ENCODE measurements around the gene TRMT6. TPM values are rescaled to one million over a fixed set of nuclear protein-coding genes. Genes with fewer than 3 reads are reported as not detected.

TRMT6 gene
- total and polyA plus RNA-seq, 7 donors: 6.0 to 12.7 (median 8.3) TPM

- TF ChIP-seq EP300 (IDR thresholded peaks at IDR 0.05): no peak
- no peak for TF ChIP-seq CTCF (IDR thresholded peaks at IDR 0.05)
- H3K9me3 ChIP-seq: no peaks in the 10 kb centered on the region
- H3K4me1 ChIP-seq: no peaks in the 10 kb centered on the region
- no peak overlapping the region for H3K27ac ChIP-seq
- 78 to 82% methylated on average over 4 of the region's 4 CpGs for WGBS, 2 donors
- H3K36me3 ChIP-seq: peaks cover 0 to 55% (median 0%) of the 10 kb centered on the region in 4 donors
- H3K4me3 ChIP-seq: no peak overlapping the region
- intact Hi-C loops (cut with DNase I): no loop called here
- no peaks in the 10 kb centered on the region for H3K27me3 ChIP-seq
- no peak for DNase-seq
Observed at GRCh38 chr20:5973971-5974370, 23.6 kb upstream of the TRMT6 start.

GRCh38 chr20:5973172-5973571 lies 22.8 kb upstream of the TRMT6 start:
- Histone ChIP-seq H3K4me3 (no peak overlapping the region), H3K36me3 (peaks cover 0 to 54% (median 0%) of the 10 kb centered on the region in 4 donors), H3K4me1 (no peaks in the 10 kb centered on the region), H3K9me3 (no peaks in the 10 kb centered on the region), H3K27ac (no peak overlapping the region), H3K27me3 (no peaks in the 10 kb centered on the region)
- no peak for TF ChIP-seq POLR2A (IDR thresholded peaks at IDR 0.05)
- TF ChIP-seq CTCF (IDR thresholded peaks at IDR 0.05): no peak
- TF ChIP-seq EP300 (IDR thresholded peaks at IDR 0.05): no peak
- no peak for TF ChIP-seq POLR2AphosphoS5 (IDR thresholded peaks at IDR 0.05)
- 22 to 73% methylated on average over 2 of the region's 2 CpGs for WGBS, 2 donors
- intact Hi-C loops (cut with DNase I): no loop called here
- DNase-seq: no peak

- H3K36me3 ChIP-seq: peaks cover 0 to 56% (median 0%) of the 10 kb centered on the region in 4 donors
- intact Hi-C loops (cut with DNase I): no loop called here
- H3K4me1 ChIP-seq: no peaks in the 10 kb centered on the region
- H3K27me3 ChIP-seq: no peaks in the 10 kb centered on the region
- H3K9me3 ChIP-seq: no peaks in the 10 kb centered on the region
- H3K27ac ChIP-seq: no peak overlapping the region
- H3K4me3 ChIP-seq: no peak overlapping the region
- TF ChIP-seq CTCF (IDR thresholded peaks at IDR 0.05): no peak
- TF ChIP-seq POLR2A (IDR thresholded peaks at IDR 0.05): no peak
- TF ChIP-seq EP300 (IDR thresholded peaks at IDR 0.05): no peak
- no peak for TF ChIP-seq POLR2AphosphoS5 (IDR thresholded peaks at IDR 0.05)
- no peak for DNase-seq
Observed at GRCh38 chr20:5971203-5971602, 20.9 kb upstream of the TRMT6 start.

- DNase-seq: no peak
- no peaks in the 10 kb centered on the region for H3K9me3 ChIP-seq
- TF ChIP-seq EP300 (IDR thresholded peaks at IDR 0.05) (no peak), POLR2AphosphoS5 (IDR thresholded peaks at IDR 0.05) (no peak), POLR2A (IDR thresholded peaks at IDR 0.05) (no peak), CTCF (IDR thresholded peaks at IDR 0.05) (no peak)
- H3K4me1 ChIP-seq: no peaks in the 10 kb centered on the region
- intact Hi-C loops (cut with DNase I): no loop called here
- no peaks in the 10 kb centered on the region for H3K27me3 ChIP-seq
- WGBS, 2 donors: 86 to 96% methylated on average over 2 of the region's 2 CpGs
- H3K27ac ChIP-seq: no peak overlapping the region
- H3K36me3 ChIP-seq: peaks cover 0 to 56% (median 0%) of the 10 kb centered on the region in 4 donors
- H3K4me3 ChIP-seq: no peak overlapping the region
Observed at GRCh38 chr20:5970381-5970780, 20.0 kb upstream of the TRMT6 start.

- H3K27me3 ChIP-seq: no peaks in the 10 kb centered on the region
- no peak overlapping the region for H3K27ac ChIP-seq
- no peaks in the 10 kb centered on the region for H3K9me3 ChIP-seq
- no peaks in the 10 kb centered on the region for H3K4me1 ChIP-seq
- no peak for DNase-seq
- peaks cover 0 to 57% (median 0%) of the 10 kb centered on the region in 4 donors for H3K36me3 ChIP-seq
- intact Hi-C loops (cut with DNase I): no loop called here
- H3K4me3 ChIP-seq: no peak overlapping the region
- TF ChIP-seq EP300 (IDR thresholded peaks at IDR 0.05): no peak
- no peak for TF ChIP-seq POLR2A (IDR thresholded peaks at IDR 0.05)
- TF ChIP-seq POLR2AphosphoS5 (IDR thresholded peaks at IDR 0.05): no peak
- TF ChIP-seq CTCF (IDR thresholded peaks at IDR 0.05): no peak
Observed at GRCh38 chr20:5969940-5970339, 19.6 kb upstream of the TRMT6 start.

All from sigmoid colon (tissue), 7 donors.